ENCODE measurements around the gene SLC16A3. TPM values are rescaled to one million over a fixed set of nuclear protein-coding genes. Genes with fewer than 3 reads are reported as not detected.

The SLC16A3 gene
- total and polyA plus RNA-seq, 10 of the 15 experiments (the other 5 are each of a cell fraction or from before 2014, with no cell fraction given): 0.10 to 46.5 (median 8.0) TPM

GRCh38 chr17:82212331-82213250 is 16.3 kb upstream of the SLC16A3 start, which contains the start of gene CCDC57 (continued):
- peak; percentile 93 to 100 for TF ChIP-seq EGR1 (IDR thresholded peaks at IDR 0.05; ENCODE audit: borderline replicate concordance in 1 of 2, low read depth in 2 of 2, low read length in 2 of 2)
- no peak; the same call in 1 of the 2 replicates for TF ChIP-seq POLR2AphosphoS2 (IDR thresholded peaks at IDR 0.05; ENCODE audit: low read depth, low read length)
- no peak for TF ChIP-seq HDAC2 (IDR thresholded peaks at IDR 0.05)
- TF ChIP-seq ZNF24 (IDR thresholded peaks at IDR 0.05): peak; percentile 60
- peak; percentile 27 for TF ChIP-seq CREM (IDR thresholded peaks at IDR 0.05; ENCODE audit: low read depth)
- TF ChIP-seq, protein P1, sequence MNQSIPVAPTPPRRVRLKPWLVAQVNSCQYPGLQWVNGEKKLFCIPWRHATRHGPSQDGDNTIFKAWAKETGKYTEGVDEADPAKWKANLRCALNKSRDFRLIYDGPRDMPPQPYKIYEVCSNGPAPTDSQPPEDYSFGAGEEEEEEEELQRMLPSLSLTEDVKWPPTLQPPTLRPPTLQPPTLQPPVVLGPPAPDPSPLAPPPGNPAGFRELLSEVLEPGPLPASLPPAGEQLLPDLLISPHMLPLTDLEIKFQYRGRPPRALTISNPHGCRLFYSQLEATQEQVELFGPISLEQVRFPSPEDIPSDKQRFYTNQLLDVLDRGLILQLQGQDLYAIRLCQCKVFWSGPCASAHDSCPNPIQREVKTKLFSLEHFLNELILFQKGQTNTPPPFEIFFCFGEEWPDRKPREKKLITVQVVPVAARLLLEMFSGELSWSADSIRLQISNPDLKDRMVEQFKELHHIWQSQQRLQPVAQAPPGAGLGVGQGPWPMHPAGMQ (IDR thresholded peaks at IDR 0.05; ENCODE audit: borderline replicate concordance): no peak
- TF ChIP-seq MEF2B (IDR thresholded peaks at IDR 0.05; ENCODE audit: partially characterized antibody, poor library complexity, severe bottlenecking): peak; percentile 24
- TF ChIP-seq CBX5 (IDR thresholded peaks at IDR 0.05; ENCODE audit: low read depth): no peak
- TF ChIP-seq, protein P2, sequence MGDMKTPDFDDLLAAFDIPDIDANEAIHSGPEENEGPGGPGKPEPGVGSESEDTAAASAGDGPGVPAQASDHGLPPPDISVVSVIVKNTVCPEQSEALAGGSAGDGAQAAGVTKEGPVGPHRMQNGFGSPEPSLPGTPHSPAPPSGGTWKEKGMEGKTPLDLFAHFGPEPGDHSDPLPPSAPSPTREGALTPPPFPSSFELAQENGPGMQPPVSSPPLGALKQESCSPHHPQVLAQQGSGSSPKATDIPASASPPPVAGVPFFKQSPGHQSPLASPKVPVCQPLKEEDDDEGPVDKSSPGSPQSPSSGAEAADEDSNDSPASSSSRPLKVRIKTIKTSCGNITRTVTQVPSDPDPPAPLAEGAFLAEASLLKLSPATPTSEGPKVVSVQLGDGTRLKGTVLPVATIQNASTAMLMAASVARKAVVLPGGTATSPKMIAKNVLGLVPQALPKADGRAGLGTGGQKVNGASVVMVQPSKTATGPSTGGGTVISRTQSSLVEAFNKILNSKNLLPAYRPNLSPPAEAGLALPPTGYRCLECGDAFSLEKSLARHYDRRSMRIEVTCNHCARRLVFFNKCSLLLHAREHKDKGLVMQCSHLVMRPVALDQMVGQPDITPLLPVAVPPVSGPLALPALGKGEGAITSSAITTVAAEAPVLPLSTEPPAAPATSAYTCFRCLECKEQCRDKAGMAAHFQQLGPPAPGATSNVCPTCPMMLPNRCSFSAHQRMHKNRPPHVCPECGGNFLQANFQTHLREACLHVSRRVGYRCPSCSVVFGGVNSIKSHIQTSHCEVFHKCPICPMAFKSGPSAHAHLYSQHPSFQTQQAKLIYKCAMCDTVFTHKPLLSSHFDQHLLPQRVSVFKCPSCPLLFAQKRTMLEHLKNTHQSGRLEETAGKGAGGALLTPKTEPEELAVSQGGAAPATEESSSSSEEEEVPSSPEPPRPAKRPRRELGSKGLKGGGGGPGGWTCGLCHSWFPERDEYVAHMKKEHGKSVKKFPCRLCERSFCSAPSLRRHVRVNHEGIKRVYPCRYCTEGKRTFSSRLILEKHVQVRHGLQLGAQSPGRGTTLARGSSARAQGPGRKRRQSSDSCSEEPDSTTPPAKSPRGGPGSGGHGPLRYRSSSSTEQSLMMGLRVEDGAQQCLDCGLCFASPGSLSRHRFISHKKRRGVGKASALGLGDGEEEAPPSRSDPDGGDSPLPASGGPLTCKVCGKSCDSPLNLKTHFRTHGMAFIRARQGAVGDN (IDR thresholded peaks at IDR 0.05): no peak
